Subcutaneous abdominal adipose tissue (tissue), 5 donors: ENCODE results near the gene COL9A3.

Source experiments
- H3K27ac ChIP-seq: one replicate; pipeline ENCODE4 v1.7.0; 2013; ENCODE audit warnings: low read depth, mild to moderate bottlenecking, inconsistent platforms, low read length, moderate library complexity
- H3K27me3 ChIP-seq, 5 donors: one replicate each; pipeline ENCODE4 v1.7.0; 2013; ENCODE audit warnings: low read length in 5 of 5, inconsistent platforms in 1 of 5; ENCODE audit not compliant: control insufficient read depth in 5 of 5, insufficient read depth in 4 of 5
- H3K36me3 ChIP-seq, 5 donors: one replicate each; pipeline ENCODE4 v1.7.0; 2013; ENCODE audit warnings: low read length in 5 of 5; ENCODE audit not compliant: control insufficient read depth in 5 of 5, insufficient read depth in 5 of 5
- H3K4me1 ChIP-seq, 5 donors: one replicate each; pipeline ENCODE4 v1.7.0; 2013; ENCODE audit warnings: low read length in 5 of 5, mild to moderate bottlenecking in 3 of 5, moderate library complexity in 1 of 5; ENCODE audit not compliant: control insufficient read depth in 5 of 5, insufficient read depth in 5 of 5
- H3K4me3 ChIP-seq, 5 donors: one replicate each; pipeline ENCODE4 v1.7.0; 2013; ENCODE audit warnings: low read length in 5 of 5, low read depth in 1 of 5
- H3K9ac ChIP-seq, 5 donors: one replicate each; pipeline ENCODE4 v1.7.0; 2013; ENCODE audit warnings: low read length in 5 of 5, mild to moderate bottlenecking in 4 of 5, moderate library complexity in 3 of 5
- H3K9me3 ChIP-seq, 5 donors: one replicate each; pipeline ENCODE4 v1.7.0; 2013; ENCODE audit warnings: low read length in 5 of 5; ENCODE audit not compliant: control insufficient read depth in 5 of 5
- donor health status: healthy.
- donor health status: healthy.
- donor health status: healthy.
- donor health status: healthy.
- donor health status: healthy.

COL9A3 gene

GRCh38 chr20:62886709-62887058 is 69.8 kb downstream of the COL9A3 start:
- H3K4me1 ChIP-seq, result peaks cover 0 to 6% (median 0%) of the 10 kb centered on the region in 5 donors
- no peak overlapping the region for H3K4me3 ChIP-seq
- no peaks in the 10 kb centered on the region for H3K9me3 ChIP-seq
- no peaks in the 10 kb centered on the region for H3K27me3 ChIP-seq
- no peak overlapping the region for H3K9ac ChIP-seq
- H3K36me3 ChIP-seq, result peaks cover 0 to 66% (median 60%) of the 10 kb centered on the region in 5 donors
- H3K27ac ChIP-seq, result no peak overlapping the region

GRCh38 chr20:62887152-62887859 is 70.5 kb downstream of the COL9A3 start:
- Histone ChIP-seq H3K27ac (no peak overlapping the region), H3K9ac (no peak overlapping the region), H3K4me1 (peaks cover 0 to 6% (median 0%) of the 10 kb centered on the region in 5 donors), H3K27me3 (no peaks in the 10 kb centered on the region), H3K9me3 (no peaks in the 10 kb centered on the region), H3K4me3 (no peak overlapping the region), H3K36me3 (peaks cover 5 to 67% (median 62%) of the 10 kb centered on the region in 5 donors)

- Histone ChIP-seq H3K36me3 (peaks cover 8 to 73% (median 67%) of the 10 kb centered on the region in 5 donors), H3K9me3 (no peaks in the 10 kb centered on the region), H3K27ac (no peak overlapping the region), H3K4me3 (no peak overlapping the region), H3K9ac (no peak overlapping the region), H3K4me1 (peaks cover 0 to 6% (median 0%) of the 10 kb centered on the region in 5 donors), H3K27me3 (no peaks in the 10 kb centered on the region)
These were observed 71.0 kb downstream of the COL9A3 start for GRCh38 chr20:62887860-62888239.

GRCh38 chr20:62888406-62888805 is 71.6 kb downstream of the COL9A3 start:
- H3K4me3 ChIP-seq, result no peak overlapping the region
- peaks cover 8 to 78% (median 73%) of the 10 kb centered on the region in 5 donors for H3K36me3 ChIP-seq
- no peak overlapping the region for H3K9ac ChIP-seq
- no peaks in the 10 kb centered on the region for H3K9me3 ChIP-seq
- peaks cover 0 to 6% (median 0%) of the 10 kb centered on the region in 5 donors for H3K4me1 ChIP-seq
- H3K27ac ChIP-seq, result no peak overlapping the region
- H3K27me3 ChIP-seq, result no peaks in the 10 kb centered on the region

- Histone ChIP-seq H3K4me1 (peaks cover 0 to 6% (median 0%) of the 10 kb centered on the region in 5 donors), H3K4me3 (no peak overlapping the region), H3K9me3 (no peaks in the 10 kb centered on the region), H3K27me3 (no peaks in the 10 kb centered on the region), H3K36me3 (peaks cover 8 to 83% (median 78%) of the 10 kb centered on the region in 5 donors), H3K27ac (no peak overlapping the region), H3K9ac (no peak overlapping the region)
These were observed 72.1 kb downstream of the COL9A3 start for GRCh38 chr20:62888910-62889309.

GRCh38 chr20:62889411-62889810 is 72.6 kb downstream of the COL9A3 start:
- Histone ChIP-seq H3K36me3 (peaks cover 8 to 88% (median 83%) of the 10 kb centered on the region in 5 donors), H3K4me1 (peaks cover 0 to 6% (median 0%) of the 10 kb centered on the region in 5 donors), H3K27ac (no peak overlapping the region), H3K9ac (no peak overlapping the region), H3K4me3 (no peak overlapping the region), H3K9me3 (no peaks in the 10 kb centered on the region), H3K27me3 (no peaks in the 10 kb centered on the region)

GRCh38 chr20:62889871-62890270 is 73.0 kb downstream of the COL9A3 start:
- Histone ChIP-seq H3K4me3 (no peak overlapping the region), H3K36me3 (peaks cover 8 to 93% (median 88%) of the 10 kb centered on the region in 5 donors), H3K4me1 (peaks cover 0 to 6% (median 0%) of the 10 kb centered on the region in 5 donors), H3K27me3 (no peaks in the 10 kb centered on the region), H3K9me3 (no peaks in the 10 kb centered on the region), H3K27ac (no peak overlapping the region), H3K9ac (no peak overlapping the region)

- H3K9me3 ChIP-seq, result no peaks in the 10 kb centered on the region
- H3K9ac ChIP-seq, result no peak overlapping the region
- H3K27me3 ChIP-seq, result no peaks in the 10 kb centered on the region
- H3K4me3 ChIP-seq, result no peak overlapping the region
- peaks cover 0 to 6% (median 0%) of the 10 kb centered on the region in 5 donors for H3K4me1 ChIP-seq
- no peak overlapping the region for H3K27ac ChIP-seq
- peaks cover 8 to 94% (median 91%) of the 10 kb centered on the region in 5 donors for H3K36me3 ChIP-seq
These were observed 73.6 kb downstream of the COL9A3 start for GRCh38 chr20:62890444-62890843.
